Omental fat pad (tissue), 4 donors: Measurements from ENCODE around the gene ANKRD30A. TPM values are rescaled to one million over a fixed set of nuclear protein-coding genes. Genes with fewer than 3 reads are reported as not detected.
"Not testable (repeated sequence)": the region's sequence is repeated elsewhere in the genome, so short reads cannot be mapped to it uniquely, and the experiment has no call there.

ENCODE experiments used
- ATAC-seq: fragments of 150-250 bp; one replicate; pipeline ENCODE4 v1.9.1; 2016; ENCODE audit warnings: mild to moderate bottlenecking, moderate library complexity; ENCODE audit not compliant: low FRiP score
- DNase-seq: peaks from one replicate; pipeline ENCODE4 v3.0.0-alpha.2; 2019; ENCODE audit warnings: low spot score
- CTCF ChIP-seq, 3 donors: fragments of 450-650 bp; IDR thresholded peaks; one replicate each; pipeline ENCODE4 v1.5.1; 2016 to 2017; ENCODE audit warnings: antibody characterized with exemption in 3 of 3, mild to moderate bottlenecking in 3 of 3, moderate library complexity in 2 of 3
- total RNA-seq, 4 donors: library from RNA; depleted of rRNA; stranded (reverse); fragments of >200 nt; gene quantifications; one replicate each; pipeline ENCODE4 v1.1.0, GENCODE V29; 2016

The ANKRD30A gene
- total RNA-seq, 4 donors from 2014 or later: 0.65 to 1.9 (median 1.1) TPM

GRCh38 chr10:37314350-37314749, 189.0 kb downstream of the ANKRD30A start:
- no peak for TF ChIP-seq CTCF (IDR thresholded peaks at IDR 0.05)
- DNase-seq (no peak), ATAC-seq (no peak)

- no peak for TF ChIP-seq CTCF (IDR thresholded peaks at IDR 0.05)
- ATAC-seq: no peak
- DNase-seq: no peak
Measured at GRCh38 chr10:37314862-37315261, 189.5 kb downstream of the ANKRD30A start.

- ATAC-seq (no peak), DNase-seq (no peak)
- TF ChIP-seq CTCF (IDR thresholded peaks at IDR 0.05): no peak
Measured at GRCh38 chr10:37344413-37344812, 219.0 kb downstream of the ANKRD30A start.

- TF ChIP-seq CTCF (IDR thresholded peaks at IDR 0.05): no peak
- ATAC-seq: no peak
- no peak for DNase-seq
Measured at GRCh38 chr10:37379991-37380390, 254.6 kb downstream of the ANKRD30A start.

- ATAC-seq (no peak), DNase-seq (no peak)
- no peak for TF ChIP-seq CTCF (IDR thresholded peaks at IDR 0.05)
Measured at GRCh38 chr10:37381271-37381670, 255.9 kb downstream of the ANKRD30A start.

GRCh38 chr10:37384923-37385322, 259.5 kb downstream of the ANKRD30A start:
- no peak for DNase-seq
- TF ChIP-seq CTCF (IDR thresholded peaks at IDR 0.05): no peak
- no peak for ATAC-seq

GRCh38 chr10:37390926-37391325, 265.5 kb downstream of the ANKRD30A start:
- ATAC-seq: no peak
- no peak for DNase-seq
- TF ChIP-seq CTCF (IDR thresholded peaks at IDR 0.05): no peak

- ATAC-seq, DNase-seq: not testable (repeated sequence)
Measured at GRCh38 chr10:37400774-37401173, 275.4 kb downstream of the ANKRD30A start.
